ENCODE measurements around the gene SLC2A13. TPM values are rescaled to one million over a fixed set of nuclear protein-coding genes. Genes with fewer than 3 reads are reported as not detected.

SLC2A13 gene
- total RNA-seq, 2 donors from 2014 or later = 5.9 to 13.7 TPM

- Histone ChIP-seq H3K4me3 (no peak overlapping the region), H3K9me3 (no peaks in the 10 kb centered on the region), H3K36me3 (no peaks in the 10 kb centered on the region), H3K4me1 (replicated peaks) (no peaks in the 10 kb centered on the region), H3K27ac (no peak overlapping the region), H3K27me3 (replicated peaks; ENCODE audit: insufficient read depth) (no peaks in the 10 kb centered on the region)
- DNase-seq (ENCODE audit: low spot score) = no peak
- no peak for TF ChIP-seq POLR2AphosphoS5 (IDR thresholded peaks at IDR 0.05)
- 88% methylated on average over 2 of the region's 2 CpGs for WGBS
- intact Hi-C loops (cut with DNase I) = no loop called here
Measured at GRCh38 chr12:40068416-40068815, 37.5 kb downstream of the SLC2A13 start.

- Histone ChIP-seq H3K4me3 (no peak overlapping the region), H3K27ac (no peak overlapping the region), H3K36me3 (no peaks in the 10 kb centered on the region), H3K27me3 (replicated peaks; ENCODE audit: insufficient read depth) (no peaks in the 10 kb centered on the region), H3K4me1 (replicated peaks) (no peaks in the 10 kb centered on the region), H3K9me3 (no peaks in the 10 kb centered on the region)
- intact Hi-C loops (cut with DNase I) = no loop called here
- WGBS = 13% methylated on average over 1 of the region's 1 CpG
- no peak for DNase-seq (ENCODE audit: low spot score)
- TF ChIP-seq POLR2AphosphoS5 (IDR thresholded peaks at IDR 0.05) (no peak), CTCF (IDR thresholded peaks at IDR 0.05) (no peak), POLR2A (IDR thresholded peaks at IDR 0.05) (no peak)
Measured at GRCh38 chr12:40065636-40066035, 40.2 kb downstream of the SLC2A13 start.

GRCh38 chr12:40063414-40063813, 42.5 kb downstream of the SLC2A13 start:
- Histone ChIP-seq H3K27me3 (replicated peaks; ENCODE audit: insufficient read depth) (no peaks in the 10 kb centered on the region), H3K9me3 (no peaks in the 10 kb centered on the region), H3K27ac (no peak overlapping the region), H3K36me3 (no peaks in the 10 kb centered on the region), H3K4me3 (no peak overlapping the region), H3K4me1 (replicated peaks) (no peaks in the 10 kb centered on the region)
- no peak for DNase-seq (ENCODE audit: low spot score)
- TF ChIP-seq POLR2AphosphoS5 (IDR thresholded peaks at IDR 0.05) = no peak
- no peak for TF ChIP-seq POLR2A (IDR thresholded peaks at IDR 0.05)
- no peak for TF ChIP-seq CTCF (IDR thresholded peaks at IDR 0.05)
- intact Hi-C loops (cut with DNase I) = no loop called here
- 52% methylated on average over 5 of the region's 5 CpGs for WGBS

GRCh38 chr12:40058721-40059190, 47.1 kb downstream of the SLC2A13 start:
- Histone ChIP-seq H3K4me1 (replicated peaks) (no peaks in the 10 kb centered on the region), H3K27ac (no peak overlapping the region), H3K9me3 (no peaks in the 10 kb centered on the region), H3K27me3 (replicated peaks; ENCODE audit: insufficient read depth) (no peaks in the 10 kb centered on the region), H3K36me3 (no peaks in the 10 kb centered on the region), H3K4me3 (no peak overlapping the region)
- WGBS = 61% methylated on average over 3 of the region's 3 CpGs
- DNase-seq (ENCODE audit: low spot score) = no peak
- TF ChIP-seq POLR2A (IDR thresholded peaks at IDR 0.05) = no peak
- TF ChIP-seq POLR2AphosphoS5 (IDR thresholded peaks at IDR 0.05) = no peak
- TF ChIP-seq CTCF (IDR thresholded peaks at IDR 0.05) = no peak
- intact Hi-C loops (cut with DNase I) = no loop called here

- intact Hi-C loops (cut with DNase I) = no loop called here
- H3K27me3 ChIP-seq (replicated peaks; ENCODE audit: insufficient read depth) = no peaks in the 10 kb centered on the region
- DNase-seq (ENCODE audit: low spot score) = no peak
- TF ChIP-seq POLR2A (IDR thresholded peaks at IDR 0.05) (no peak), POLR2AphosphoS5 (IDR thresholded peaks at IDR 0.05) (no peak), CTCF (IDR thresholded peaks at IDR 0.05) (no peak)
- H3K4me1 ChIP-seq (replicated peaks) = no peaks in the 10 kb centered on the region
- no peak overlapping the region for H3K27ac ChIP-seq
- 94% methylated on average over 1 of the region's 1 CpG for WGBS
- no peak overlapping the region for H3K4me3 ChIP-seq
- H3K36me3 ChIP-seq = no peaks in the 10 kb centered on the region
- no peaks in the 10 kb centered on the region for H3K9me3 ChIP-seq
Measured at GRCh38 chr12:40056373-40056772, 49.5 kb downstream of the SLC2A13 start.
